GM18861 (cell line): ENCODE data around the gene PTPRM.
"Not testable (repeated sequence)": the region's sequence is repeated elsewhere in the genome, so short reads cannot be mapped to it uniquely, and the experiment has no call there.

ENCODE experiments used
- ATAC-seq: cut with Tn5 transposase; IDR thresholded peaks from one replicate; pipeline ENCODE4 v1.9.1; 2021; ENCODE audit not compliant: unreplicated experiment

PTPRM gene

GRCh38 chr18:7927119-7927518 is 360.0 kb downstream of the PTPRM start:
- ATAC-seq: no peak

- no peak for ATAC-seq
Observed at GRCh38 chr18:7931763-7932162, 364.6 kb downstream of the PTPRM start.

DNA sequence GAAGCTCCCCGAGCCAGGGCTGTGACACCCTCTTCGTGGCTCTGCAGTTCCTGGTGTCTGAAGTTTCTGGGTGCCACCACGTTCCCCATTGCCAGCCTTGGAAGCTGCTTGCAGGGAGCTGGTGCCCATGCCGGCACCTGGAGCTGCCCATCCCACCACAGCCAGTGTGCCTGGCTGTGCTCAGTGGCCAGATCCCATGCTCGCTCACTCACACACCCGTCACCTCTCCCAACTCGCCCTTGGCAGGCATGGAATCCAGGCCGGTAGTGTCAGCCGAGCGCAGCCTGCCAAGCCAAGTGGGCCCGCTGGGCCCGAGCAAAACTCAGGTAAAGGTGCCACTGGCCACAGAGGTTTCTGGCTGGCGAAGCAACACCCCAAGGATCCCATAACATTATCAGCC is 370.2 kb downstream of the PTPRM start:
- ATAC-seq: no peak

GRCh38 chr18:7939521-7939920 is 372.4 kb downstream of the PTPRM start:
- ATAC-seq: no peak

DNA sequence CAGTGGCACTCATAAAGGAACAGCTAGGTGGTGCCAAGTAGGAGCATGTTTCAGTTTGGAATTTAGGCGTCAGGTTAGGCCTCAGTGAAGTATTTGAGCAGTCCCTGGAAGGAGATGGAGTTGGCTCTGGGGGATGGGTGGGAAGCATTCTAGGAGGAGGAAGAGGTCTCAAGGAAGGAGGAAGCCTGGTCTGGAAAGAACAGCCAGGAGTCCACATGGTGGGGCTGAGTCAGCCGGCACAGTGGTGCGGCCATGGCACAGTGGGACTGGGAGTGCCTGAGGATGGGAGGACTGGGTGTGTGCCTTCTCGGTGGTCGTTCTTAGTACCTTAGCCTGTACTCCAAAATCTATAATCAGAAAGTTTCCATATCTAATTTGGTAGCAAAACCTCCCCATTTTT is 373.3 kb downstream of the PTPRM start:
- no peak for ATAC-seq

GRCh38 chr18:7940971-7941370 is 373.9 kb downstream of the PTPRM start:
- ATAC-seq: no peak

GRCh38 chr18:7941533-7941932 is 374.4 kb downstream of the PTPRM start:
- no peak for ATAC-seq

DNA sequence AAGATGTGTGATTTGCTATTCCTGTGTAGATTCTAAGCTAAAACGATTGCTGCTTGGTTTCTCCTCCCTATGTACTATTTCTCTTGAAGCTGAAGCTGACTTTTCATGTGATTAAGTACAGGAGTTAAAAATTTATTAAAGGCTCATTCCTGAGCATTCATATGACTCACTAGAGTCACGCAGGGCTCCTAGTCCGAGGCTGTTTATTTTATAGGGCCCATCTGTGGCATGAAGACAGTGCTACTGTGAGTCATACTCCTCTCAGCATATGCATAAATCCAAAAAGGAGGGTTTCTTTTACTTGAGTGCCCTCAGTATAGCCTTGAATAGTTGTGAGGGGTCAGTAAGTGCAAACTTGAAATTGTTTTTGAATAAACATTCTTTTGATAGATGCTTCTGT is 378.8 kb downstream of the PTPRM start:
- no peak for ATAC-seq

DNA sequence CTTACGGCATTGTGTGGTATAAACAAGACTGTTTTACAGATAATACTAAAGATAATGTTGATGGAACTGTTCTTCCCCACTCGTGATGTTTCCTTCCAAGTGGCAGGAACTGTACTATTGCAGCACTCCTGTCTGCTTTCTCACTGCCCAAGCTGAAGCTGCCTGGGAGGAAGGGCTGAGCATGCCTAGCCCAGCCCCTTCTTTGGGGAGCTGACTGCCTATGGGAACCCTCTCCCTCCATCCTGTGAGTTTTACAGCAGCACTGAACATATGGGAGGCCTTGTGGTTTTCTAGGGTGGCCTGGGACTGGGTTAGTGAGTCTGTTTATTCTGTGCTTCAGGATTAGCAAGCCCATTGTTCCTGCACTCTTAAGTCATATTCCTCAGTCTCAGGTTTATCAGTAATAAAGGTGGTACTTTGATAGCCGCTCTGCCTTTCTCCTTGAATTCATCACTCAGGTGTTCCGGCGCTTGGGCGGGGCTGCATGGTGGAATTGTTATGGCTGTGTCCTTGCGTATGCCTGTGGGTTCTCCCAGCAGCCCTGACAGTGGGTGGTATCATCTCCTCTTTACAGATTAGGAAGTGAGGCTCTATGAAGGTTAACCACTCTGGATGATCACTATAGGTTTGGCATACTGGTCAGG is 379.7 kb downstream of the PTPRM start:
- ATAC-seq: no peak

GRCh38 chr18:7950380-7951136 is 383.4 kb downstream of the PTPRM start:
- ATAC-seq: no peak

- ATAC-seq: no peak
Observed at GRCh38 chr18:7953095-7953958, 386.2 kb downstream of the PTPRM start.

- no peak for ATAC-seq
Observed at GRCh38 chr18:7954238-7954637, 387.1 kb downstream of the PTPRM start.

DNA sequence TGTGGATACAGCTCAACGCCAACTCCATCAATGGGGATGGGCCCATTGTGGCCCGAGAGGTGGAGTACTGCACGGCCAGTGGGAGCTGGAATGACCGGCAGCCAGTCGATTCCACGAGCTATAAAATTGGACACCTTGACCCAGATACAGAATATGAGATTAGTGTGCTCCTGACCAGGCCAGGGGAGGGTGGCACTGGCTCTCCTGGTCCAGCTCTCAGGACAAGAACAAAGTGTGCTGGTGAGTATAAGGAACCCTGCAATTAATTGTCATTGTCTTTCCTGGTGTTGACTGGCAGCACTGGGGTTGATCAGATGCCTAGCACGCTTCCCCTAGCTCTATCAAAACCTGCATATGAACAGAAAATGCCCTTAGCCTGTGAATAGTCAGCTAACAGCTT is 388.1 kb downstream of the PTPRM start:
- ATAC-seq: no peak

DNA sequence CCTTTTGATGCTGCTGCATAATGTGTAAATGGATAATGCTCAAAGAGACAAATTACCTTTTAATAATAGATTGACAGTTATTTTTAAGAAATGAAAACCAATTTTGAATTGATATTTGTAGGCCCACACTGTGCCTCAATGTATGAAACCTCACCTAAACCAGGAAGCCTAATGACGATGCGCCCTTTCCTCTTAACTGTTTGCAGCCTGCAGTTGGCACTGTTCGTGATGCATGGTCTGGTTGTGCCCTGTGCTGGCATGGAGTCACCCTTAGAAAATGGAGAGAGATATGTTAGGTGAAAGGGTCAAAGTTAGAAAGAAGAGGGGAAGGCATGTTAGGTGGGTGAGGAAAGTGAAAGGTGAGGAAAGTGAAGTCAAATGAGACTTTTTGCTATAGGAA is 390.2 kb downstream of the PTPRM start:
- no peak for ATAC-seq

DNA sequence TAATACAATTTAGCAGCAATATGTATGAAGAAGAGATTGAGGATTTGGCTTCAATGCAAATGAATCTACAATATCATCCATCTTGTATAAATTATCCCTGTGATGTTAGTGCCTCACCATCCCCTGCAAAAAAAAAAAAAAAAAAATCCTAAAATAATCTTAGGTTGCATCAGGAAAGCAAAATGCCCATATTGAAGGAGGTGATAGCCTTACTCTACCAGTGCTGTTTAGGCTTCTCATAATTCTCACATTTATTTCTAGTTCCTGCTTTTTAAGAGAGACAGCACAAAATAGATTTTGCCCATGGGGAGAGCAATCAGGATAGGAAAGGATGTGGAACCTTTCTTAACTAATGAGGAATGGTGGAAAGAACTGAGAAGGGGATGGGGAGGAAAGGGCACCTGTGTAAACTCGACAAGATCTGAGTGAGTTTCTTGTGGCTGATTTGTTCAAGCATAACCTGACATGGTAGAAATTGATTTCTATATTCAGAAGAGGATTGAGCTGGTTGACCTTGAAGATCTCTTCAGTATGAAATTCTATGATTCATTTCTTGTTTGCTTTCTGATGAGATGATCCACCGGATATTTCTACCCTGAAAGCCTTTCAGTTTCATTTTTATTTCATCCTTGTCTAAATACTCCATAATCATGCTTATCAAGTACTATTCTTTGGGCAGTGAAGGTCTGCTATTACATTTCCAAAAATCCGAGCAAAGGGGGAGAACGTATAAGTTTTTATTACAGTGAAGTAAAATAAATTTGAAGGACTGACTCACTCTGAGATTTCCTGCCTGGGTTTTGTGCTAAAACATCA is 391.2 kb downstream of the PTPRM start:
- no peak for ATAC-seq

GRCh38 chr18:7958897-7959146 is 391.7 kb downstream of the PTPRM start:
- ATAC-seq: no peak

GRCh38 chr18:7966682-7967081 is 399.6 kb downstream of the PTPRM start:
- ATAC-seq: not testable (repeated sequence)

GRCh38 chr18:7974200-7974874 is 407.2 kb downstream of the PTPRM start:
- ATAC-seq: no peak

DNA sequence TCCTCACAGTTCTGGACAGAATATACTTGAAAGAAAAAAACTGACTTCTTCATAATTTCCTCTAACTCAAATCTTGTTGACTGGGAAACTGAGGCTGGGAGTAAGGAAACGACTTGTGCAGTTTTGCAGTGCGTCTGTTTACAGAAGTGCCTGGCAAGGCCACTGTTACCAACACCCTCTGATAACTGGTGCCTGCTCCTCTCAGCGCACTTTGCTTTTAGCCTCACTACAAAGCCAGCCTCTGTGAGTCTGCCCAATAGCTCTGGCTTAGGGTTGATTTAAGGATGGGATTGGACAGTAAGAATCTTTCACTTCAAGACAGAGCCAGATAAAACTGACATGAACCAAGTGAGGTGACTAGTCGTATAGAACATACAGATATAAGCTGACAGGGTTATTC is 410.8 kb downstream of the PTPRM start:
- no peak for ATAC-seq

- ATAC-seq: no peak
Observed at GRCh38 chr18:7978834-7979233, 411.7 kb downstream of the PTPRM start.

DNA sequence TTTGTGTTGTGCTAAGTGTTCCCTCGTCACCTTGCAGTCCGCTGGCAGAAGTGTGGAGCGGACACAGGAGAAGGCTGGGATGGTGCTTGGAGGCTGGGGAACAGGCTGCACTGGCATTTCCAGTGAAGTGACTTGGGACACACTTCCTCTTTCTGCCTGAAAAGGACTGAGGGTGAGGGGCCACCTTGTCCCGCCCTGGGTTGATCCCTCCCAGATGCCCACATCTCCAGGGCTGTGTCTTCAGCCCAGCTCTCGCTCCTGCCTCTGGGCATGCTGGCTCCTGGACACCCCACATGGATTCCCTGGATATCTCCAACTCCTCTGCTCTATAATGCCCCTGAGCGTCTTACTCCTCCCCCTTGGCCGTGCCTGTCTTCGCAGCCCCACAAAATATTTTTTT is 412.6 kb downstream of the PTPRM start:
- no peak for ATAC-seq
